GM12874 (cell line): ENCODE data around the gene DIS3L2.

ENCODE experiments used
- CTCF ChIP-seq: IDR thresholded peaks from 2 replicates; pipeline ENCODE4 v1.5.1; 2011; ENCODE audit warnings: low read depth, mild to moderate bottlenecking, control low read depth, low read length, moderate library complexity; ENCODE audit not compliant: insufficient read depth

DIS3L2 gene

GRCh38 chr2:231930593-231931281 is 30.8 kb upstream of the DIS3L2 start:
- TF ChIP-seq CTCF, result no peak

- no peak for TF ChIP-seq CTCF
These were observed 30.0 kb upstream of the DIS3L2 start for GRCh38 chr2:231931481-231931915.

GRCh38 chr2:231932711-231932970 is 28.9 kb upstream of the DIS3L2 start:
- TF ChIP-seq CTCF, result no peak

- no peak for TF ChIP-seq CTCF
These were observed 28.3 kb upstream of the DIS3L2 start for GRCh38 chr2:231932985-231933915.

GRCh38 chr2:231933916-231934401 is 27.6 kb upstream of the DIS3L2 start:
- no peak for TF ChIP-seq CTCF

- TF ChIP-seq CTCF, result no peak
These were observed 26.9 kb upstream of the DIS3L2 start for GRCh38 chr2:231934441-231935206.

- TF ChIP-seq CTCF, result no peak
These were observed 26.3 kb upstream of the DIS3L2 start for GRCh38 chr2:231935207-231935524.
